GM21447 (cell line): Measurements from ENCODE around the gene TMEM140.
"Not testable (repeated sequence)": the region's sequence is repeated elsewhere in the genome, so short reads cannot be mapped to it uniquely, and the experiment has no call there.

Experiments
- ATAC-seq: cut with Tn5 transposase; IDR thresholded peaks from one replicate; pipeline ENCODE4 v1.9.1; 2021; ENCODE audit not compliant: unreplicated experiment

TMEM140 gene

GRCh38 chr7:135211946-135212685, 64.2 kb downstream of the TMEM140 start:
- not testable (repeated sequence) for ATAC-seq

DNA sequence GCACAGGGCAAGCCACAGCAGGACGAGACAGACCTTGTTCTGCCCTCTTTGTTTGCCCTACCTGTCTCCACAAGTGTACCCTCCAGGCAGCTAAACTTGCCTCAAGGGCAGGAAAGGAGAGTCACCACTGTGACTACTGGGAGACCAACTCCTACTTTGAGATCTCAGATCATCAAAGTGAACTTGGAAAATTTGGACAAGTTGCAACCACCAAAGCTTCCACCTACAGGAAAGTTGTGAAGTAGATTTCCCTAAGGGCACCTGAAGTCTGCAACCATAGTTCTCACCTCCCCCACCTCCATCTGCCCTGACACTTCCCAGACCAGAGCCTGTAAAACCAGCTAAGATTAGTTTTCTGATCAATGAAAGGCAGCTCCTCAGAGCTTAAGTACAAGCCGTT, 66.0 kb downstream of the TMEM140 start:
- no peak for ATAC-seq

GRCh38 chr7:135215180-135215579, 67.3 kb downstream of the TMEM140 start:
- ATAC-seq: no peak

GRCh38 chr7:135215698-135216097, 67.8 kb downstream of the TMEM140 start:
- ATAC-seq: no peak
